ENCODE measurements around the gene LRRC55.

Gene LRRC55

GRCh38 chr11:57203882-57204480 lies 22.2 kb downstream of the LRRC55 start:
- no peak for DNase-seq

DNA sequence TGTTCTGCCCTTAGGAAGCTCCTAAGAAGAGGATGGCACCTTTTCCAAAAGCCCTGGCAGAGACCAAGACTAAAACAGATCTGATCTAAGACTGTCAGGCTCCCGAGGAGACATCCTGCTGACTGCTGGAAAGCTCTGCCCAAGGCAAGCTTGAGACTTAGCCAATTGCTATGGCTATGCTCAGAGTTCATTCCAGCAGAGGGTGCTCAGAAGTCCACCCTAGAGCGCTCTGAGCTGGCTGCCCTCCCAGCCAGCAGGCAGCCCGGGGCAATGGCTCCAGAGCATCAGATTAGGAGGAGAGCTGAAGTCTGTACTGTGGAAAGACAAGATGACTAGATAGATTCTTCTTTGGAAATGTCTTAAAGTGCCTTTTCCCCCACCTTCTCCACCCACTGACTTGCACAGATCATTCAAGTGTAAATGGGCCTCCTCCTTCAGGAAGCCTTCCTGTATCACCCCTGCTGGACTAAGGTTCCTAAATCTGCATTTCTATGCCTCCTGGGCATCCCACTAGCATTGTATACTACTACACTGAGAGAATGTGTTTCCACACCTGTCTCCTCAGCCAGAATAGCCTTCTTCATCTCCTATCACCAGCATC lies 23.4 kb downstream of the LRRC55 start:
- no peak for DNase-seq

DNA sequence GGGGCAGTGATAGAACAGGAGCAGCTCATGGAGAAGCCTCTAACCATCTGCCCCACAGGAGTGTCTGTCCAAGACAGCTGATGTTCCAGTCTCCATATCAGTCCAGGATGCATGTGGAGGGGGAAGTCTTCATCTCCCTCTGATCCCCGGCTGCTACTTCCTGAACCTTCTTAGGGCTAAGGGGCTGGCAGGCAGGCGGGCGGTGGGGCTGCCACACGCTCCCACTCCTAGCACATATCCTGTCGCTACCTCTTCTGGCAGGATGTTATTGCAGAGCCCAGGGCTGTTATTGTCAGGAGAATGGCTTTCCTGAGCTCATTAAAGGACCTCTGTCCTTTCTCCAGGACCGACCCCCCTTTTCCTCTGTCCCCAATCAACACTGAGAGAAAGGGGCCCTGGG lies 25.4 kb downstream of the LRRC55 start:
- no peak for DNase-seq

- DNase-seq, result no peak
Measured at GRCh38 chr11:57210781-57211180, 29.0 kb downstream of the LRRC55 start.

DNA sequence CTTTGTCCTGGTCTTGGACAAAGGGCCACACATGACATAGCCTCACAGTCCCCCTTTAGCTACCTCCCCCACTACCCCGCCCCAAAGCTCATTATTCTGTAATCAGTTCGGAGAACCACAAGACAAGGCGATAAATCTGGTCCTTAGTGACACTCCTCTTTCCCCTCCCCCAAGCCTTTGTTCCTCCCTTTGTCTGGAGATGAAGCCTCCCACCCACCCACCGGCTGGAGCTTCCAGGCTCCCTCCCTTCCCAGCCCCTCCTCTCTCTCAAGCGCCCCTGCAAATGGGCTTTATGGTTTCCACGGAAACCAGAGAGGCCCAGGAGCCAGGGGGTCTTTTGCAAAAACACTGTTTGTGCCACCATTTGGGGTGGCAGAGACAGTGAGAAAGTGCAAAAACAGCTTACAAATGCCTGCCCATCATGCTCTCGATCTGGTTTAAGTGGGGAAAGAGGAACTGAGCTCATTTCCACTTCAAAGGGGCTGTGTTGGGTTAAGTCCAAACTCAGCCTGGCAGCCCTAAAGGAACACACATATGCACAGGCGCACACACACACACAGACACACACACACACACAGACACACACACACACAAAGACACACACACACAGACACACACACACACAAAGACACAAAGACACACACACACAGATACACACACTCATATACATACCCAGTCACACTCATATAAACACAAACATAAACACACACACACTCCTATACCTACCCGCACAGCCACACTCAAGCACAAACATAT lies 31.8 kb downstream of the LRRC55 start:
- DNase-seq, result no peak

DNA sequence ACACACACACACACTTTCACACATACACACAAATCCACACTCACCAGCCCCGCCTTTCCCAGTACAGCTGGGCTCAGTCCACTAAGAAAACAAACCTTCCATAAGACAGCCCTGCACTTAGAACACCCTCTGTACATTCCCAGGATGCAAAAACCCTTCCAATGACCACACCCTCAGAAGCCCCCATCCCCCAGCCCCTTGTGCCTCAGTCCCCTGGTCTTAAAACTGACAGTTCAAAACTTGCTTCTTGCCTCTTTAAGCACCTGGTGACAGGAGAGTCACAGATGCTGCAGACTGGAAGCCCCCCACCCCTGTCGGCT lies 32.3 kb downstream of the LRRC55 start:
- no peak for DNase-seq

DNA sequence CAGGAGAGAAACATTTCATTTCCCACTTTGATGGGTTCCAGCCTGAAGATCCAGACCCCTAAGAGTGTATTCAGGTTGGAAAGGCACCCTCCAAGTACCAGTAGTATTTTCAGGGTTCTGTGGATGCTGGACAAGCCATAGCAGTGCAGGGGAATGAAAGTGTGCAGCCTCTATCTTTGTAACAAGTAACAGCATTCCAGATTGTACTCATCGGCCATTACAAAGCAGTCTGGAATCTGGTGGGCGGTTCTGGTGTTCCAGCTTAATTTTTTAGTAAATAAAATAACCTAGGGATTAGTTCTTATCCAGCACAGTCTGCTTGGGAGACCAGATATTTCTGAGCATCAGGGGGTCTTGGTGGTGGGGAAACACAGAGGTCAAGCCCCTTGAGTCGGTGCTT lies 32.7 kb downstream of the LRRC55 start:
- DNase-seq, result no peak

DNA sequence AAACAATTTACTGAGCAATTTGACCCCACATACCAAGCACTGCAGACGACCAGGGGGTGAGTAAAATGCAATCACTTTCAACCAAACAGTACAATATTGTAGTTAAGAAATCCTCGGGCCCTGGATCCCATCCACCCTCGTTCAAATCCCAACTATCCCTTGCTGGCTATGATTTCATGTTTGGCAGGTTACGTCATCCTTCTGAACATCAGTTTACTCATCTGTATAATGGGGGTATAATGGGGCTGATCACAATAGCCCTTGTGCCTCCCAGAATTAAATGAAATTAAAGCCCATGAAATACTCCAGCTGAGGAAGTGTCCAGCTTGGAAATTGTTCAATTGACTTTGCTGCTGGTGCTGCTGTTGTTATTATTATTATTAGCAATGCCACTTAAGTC lies 34.7 kb downstream of the LRRC55 start:
- DNase-seq, result no peak

DNA sequence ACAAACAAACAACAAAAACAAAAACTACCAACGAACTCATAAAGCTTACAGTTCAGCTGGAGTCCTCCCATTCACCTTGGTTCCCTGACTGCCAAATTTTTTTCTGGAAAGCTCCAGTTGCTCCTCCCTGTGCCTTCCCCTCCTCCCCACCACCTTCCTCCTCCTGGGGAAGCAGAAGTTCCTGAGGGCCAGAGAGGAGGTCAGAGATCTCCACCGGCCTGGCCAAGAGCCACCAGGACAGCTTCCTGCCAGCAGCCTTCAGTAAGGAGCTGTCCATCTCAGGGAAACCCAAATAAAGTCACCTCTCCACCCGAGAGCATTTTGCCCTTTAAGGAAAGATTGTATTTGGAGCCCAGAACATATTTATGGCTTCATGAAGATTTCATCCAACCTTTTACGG lies 35.3 kb downstream of the LRRC55 start:
- DNase-seq, result no peak

DNA sequence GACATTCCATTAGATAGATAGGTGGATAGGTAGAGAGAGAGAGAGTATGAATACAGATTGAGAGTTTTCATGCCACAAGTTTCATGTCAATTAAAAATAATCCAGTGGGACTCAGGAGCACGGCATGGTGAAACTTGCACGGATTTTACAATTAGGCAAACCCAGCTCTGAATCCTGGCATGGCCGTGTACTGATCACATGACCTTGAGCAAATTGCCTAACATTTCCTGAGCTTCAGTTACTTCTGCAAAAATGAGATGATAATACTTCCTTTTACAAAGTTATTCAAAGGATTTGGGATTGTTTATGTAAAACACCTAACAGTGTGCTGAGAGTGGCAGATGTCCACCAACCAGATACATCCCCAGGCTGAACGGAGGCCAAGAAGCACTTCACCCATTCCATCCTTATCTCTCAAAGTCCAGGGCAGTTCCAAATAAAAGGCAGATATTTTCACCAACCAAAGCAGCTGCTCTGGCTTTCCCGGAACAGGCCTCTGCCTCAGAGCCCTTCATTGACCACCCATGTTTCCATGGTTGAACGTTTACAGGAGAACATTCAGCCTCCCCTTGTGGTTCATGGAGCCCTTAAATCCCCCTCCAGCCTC lies 37.4 kb downstream of the LRRC55 start:
- no peak for DNase-seq

DNA sequence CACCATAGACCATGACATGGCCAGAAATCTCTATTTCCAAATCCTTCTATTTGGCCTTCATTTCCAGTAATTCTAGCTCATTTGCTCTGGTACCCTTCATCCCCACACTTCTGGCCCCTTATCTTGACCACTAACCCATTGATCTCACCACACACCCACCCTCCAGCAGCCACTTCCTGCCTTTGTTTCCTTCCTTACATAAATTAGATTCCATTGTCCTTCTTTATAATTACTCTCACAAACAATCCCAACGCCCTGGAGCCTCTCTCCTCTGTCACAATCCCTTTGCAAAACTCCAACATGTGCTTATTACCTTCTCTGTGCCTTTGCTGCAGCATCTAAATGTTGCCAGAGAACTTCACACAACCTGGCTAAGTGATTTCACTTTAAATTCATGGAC lies 40.5 kb downstream of the LRRC55 start:
- DNase-seq, result no peak

DNA sequence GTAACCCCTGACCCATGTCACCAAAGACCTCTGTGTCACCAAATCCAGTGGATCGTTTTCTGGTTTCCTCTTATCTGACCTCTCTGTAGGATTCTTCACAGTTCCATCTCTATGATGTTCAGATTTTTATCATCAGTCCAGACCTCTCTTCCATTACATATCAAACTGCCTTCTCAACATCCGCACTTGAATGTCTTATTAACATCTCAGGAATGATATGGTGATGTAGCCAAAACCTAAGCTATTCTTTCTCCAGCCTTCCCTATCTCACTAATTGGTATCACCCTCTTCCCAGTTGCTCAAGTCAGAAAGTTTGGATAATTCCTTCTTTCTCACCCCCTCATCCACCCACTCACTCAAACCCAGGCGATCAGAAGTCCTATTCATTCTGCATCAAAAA lies 41.8 kb downstream of the LRRC55 start:
- no peak for DNase-seq

DNA sequence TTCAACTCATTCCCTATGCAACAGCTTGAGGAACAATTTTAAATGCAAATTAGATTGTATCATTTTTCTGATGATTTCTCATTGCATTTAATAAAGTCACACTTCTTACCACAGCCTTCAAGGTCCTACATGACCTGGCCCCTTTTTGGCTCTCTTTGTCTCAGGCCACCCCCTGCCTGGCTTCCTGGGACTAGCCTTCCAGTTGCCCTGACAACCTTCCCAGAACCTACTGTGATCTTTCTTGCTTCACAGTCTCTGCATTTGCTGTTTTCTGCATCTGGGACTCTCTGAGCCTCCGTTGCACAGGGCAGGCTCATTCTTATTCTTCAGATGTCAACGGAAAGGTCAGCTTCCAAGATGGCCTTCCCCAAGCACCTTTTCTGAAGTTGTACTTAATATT lies 42.4 kb downstream of the LRRC55 start:
- no peak for DNase-seq

- no peak for DNase-seq
Measured at GRCh38 chr11:57224537-57224936, 42.8 kb downstream of the LRRC55 start.

DNA sequence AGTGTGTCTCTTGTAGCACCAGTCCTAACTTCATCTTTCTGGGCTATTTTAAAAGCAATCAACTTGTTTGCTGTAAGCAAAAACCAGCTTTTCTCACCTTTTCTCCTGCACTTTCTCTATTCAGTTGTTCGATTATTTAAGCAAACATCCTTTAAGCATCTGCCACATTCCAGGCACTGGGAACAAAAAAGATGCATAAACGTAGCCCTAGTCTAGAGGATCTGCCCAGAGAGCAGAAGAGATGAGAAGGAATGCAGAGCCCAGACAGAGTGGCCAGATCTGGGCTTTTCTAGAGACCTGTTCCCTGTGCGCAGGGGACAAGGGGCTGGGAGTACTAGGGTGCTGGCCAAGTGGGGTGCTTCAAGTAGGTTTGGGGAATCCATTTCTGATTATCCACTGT lies 46.8 kb downstream of the LRRC55 start:
- DNase-seq, result no peak

GRCh38 chr11:57230316-57230715 lies 48.6 kb downstream of the LRRC55 start:
- DNase-seq, result no peak

DNA sequence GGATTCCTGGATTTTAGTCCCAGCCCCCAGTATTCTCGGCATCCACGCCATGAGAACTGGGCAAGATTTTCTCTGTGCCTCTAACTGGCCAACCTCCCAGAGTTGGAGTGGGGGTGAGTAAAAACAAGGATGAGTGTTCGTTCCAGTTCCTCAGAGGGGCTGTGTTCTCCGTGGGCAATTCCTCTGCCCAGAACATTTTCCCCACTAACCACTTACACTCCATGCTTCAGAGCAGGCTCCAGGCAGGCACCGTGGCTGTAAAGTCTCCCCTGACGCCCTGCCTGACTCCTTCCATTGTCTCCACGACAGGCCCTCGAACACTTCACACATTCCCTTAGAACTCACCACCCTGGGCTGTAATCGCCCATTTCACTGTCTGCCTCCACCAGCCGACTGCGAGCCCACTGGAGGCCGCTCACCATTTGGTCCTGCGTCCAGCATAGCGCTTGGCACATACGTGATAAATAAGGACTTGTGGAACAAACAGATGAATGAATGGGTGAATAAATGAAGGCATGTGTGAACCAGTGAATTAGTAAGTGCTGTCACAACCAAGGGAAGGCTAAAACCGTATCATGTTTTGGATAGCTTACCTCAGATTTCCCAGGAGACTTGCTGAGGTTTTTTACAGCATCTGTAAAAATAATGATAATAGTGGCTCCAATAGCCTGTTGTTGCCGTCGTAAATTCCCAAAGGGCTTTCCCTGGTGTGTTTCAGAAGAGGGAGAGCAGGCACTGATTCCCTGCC lies 49.2 kb downstream of the LRRC55 start:
- no peak for DNase-seq

GRCh38 chr11:57231539-57232253 lies 49.9 kb downstream of the LRRC55 start:
- DNase-seq, result no peak

GRCh38 chr11:57233702-57234101 lies 51.9 kb downstream of the LRRC55 start:
- DNase-seq, result no peak

- no peak for DNase-seq
Measured at GRCh38 chr11:57235761-57236703, 54.3 kb downstream of the LRRC55 start.

- DNase-seq, result no peak
Measured at GRCh38 chr11:57237204-57237681, 55.5 kb downstream of the LRRC55 start, which contains the start of gene APLNR. Gene APLNR, minus strand, starts transcription at chr11:57237250. Its CDS starts 246 bp downstream, at chr11:57237004.

All from activated CD4-positive, alpha-beta T cell treated with anti-CD3 and anti-CD28 coated beads for 48 hours (primary cell).